ENCODE measurements around the gene BBLN.

The BBLN gene

DNA sequence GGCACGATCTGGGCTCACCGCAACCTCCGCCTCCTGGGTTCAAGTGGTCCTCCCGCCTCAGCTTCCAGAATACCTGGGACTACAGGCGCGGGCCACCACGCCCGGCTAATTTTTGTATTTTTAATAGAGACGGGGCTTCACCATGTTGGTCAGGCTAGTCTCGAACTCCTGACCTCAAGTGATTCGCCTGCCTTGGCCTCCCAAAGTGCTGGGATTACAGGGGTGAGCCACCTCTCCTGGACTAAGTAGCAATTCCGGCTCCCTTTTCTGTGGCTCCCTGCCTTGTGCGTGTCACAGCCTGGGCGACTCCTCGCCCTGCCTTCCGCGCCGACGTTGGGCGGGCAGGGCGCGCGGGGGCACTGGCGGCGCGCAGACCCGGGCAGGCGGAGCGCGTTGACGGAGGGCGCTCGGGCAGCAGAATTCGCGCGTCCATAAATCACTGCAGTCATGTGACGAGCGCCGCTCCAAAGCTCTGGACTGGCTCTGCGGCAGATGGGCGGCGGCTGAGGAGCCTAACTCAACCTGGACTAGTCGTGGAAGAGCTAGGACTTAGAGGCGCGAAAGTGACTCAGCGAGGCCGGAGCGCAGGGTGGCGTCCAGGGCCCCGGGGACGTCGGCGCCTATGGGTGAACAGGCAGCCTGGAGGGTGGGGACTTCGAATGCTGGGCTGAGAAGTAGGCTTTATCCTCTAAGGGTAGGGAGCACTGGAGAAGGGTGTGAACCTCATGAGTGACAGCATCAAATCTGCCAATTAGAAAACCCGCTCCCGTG, 32.7 kb downstream of the BBLN start:
- DNase-seq: peak; percentile 87

GRCh38 chr9:128193469-128194096, 33.5 kb downstream of the BBLN start:
- no peak for DNase-seq

- no peak for DNase-seq
These were observed 41.6 kb downstream of the BBLN start for GRCh38 chr9:128201441-128202369.

DNA sequence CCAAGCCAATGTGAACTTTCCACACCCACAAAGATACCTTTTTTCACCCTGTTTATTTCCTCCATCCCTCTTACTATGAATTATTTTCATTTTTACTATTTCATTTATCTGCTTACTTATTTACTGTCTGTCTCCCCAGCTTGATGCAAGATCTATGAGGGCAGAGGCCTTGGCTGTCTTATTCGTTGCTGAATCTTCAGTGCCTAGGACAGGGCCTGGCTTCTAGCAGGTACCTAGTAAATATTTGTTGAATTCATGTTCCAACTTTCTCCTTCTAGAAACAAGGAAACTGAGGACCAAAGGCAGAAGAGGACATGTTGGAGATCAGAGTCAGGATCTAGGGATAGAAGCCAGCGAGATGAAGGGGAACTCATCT, 42.6 kb downstream of the BBLN start:
- no peak for DNase-seq

DNA sequence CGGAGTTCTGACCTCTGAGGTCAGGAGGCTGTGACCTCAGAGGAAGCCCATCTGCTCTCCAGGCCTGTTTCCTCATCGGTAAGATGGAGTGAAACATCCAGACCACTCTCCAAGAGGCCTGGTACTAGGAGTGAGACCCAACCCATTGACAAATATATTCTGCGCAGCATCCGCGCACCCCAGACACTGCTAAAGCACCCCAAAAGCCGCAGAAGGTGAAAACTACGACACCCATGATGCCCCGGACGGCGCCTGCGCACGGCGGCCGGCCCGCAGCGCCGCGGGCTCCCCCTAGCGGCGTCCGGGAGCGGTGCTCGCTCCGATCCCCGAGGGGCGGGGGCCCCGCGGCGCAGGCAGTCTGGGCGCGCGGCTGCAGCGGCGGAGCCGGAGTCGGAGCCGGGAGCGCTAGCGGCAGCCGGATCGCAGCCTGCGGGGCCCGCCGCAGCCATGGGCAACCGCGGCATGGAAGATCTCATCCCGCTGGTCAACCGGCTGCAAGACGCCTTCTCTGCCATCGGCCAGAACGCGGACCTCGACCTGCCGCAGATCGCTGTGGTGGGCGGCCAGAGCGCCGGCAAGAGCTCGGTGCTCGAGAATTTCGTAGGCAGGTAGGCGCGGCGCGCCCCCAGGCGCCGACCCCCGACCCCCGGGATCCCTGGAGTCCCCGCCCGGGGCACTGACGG, 43.1 kb downstream of the BBLN start, which contains the start of gene DNM1:
Gene DNM1 (plus strand): TSS at position 356 of the 683 bp plus-strand sequence. CDS start 92 bp downstream, at position 448.
- DNase-seq: peak; percentile 87

DNA sequence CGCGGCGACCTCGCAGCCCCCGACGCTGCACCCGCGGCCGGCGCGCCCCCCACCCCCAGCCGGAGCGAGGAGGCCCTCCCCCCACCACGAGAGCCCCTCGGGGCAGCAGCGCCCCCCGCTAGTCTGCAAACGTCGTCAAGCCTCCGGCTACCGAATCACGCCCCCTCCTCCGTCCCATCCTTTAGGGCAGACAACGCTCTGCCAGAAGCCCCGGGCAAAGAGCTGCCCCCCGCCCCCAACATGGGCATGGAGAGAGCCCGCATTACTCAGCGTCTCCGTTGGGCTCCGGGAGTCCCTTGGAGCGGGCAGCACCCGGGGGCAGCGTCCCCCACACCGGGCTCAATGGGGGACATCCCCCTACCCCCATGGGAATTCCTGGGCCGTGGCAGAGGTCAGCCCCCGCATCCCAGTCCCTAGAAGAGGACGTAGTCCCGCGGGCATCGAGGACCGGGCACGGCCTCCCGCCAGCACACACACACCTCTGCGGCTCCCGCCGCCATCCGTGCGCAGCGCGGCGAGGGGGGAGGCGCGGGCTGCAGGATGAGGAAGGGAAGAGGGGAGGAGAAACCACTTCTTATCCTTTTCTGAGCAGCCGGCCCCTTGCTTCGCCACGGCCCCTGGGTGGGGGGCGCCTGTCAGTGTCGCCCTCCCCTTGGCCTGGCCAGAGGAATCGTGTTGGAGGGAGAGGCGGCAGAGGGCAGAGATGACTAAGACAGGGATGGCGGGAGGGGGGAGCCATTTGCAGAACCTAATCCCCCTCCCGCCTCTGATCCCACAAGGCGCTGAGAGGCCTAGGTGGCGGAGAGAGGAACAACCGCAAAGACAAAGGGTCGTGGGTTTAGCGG, 43.9 kb downstream of the BBLN start:
- DNase-seq: peak; percentile 89

- no peak for DNase-seq
These were observed 44.8 kb downstream of the BBLN start for GRCh38 chr9:128204858-128205257.

GRCh38 chr9:128205296-128205944, 45.4 kb downstream of the BBLN start:
- no peak for DNase-seq

- DNase-seq: no peak
These were observed 46.4 kb downstream of the BBLN start for GRCh38 chr9:128206484-128206883.

GRCh38 chr9:128206916-128207910, 47.1 kb downstream of the BBLN start:
- DNase-seq: no peak

- DNase-seq: no peak
These were observed 48.3 kb downstream of the BBLN start for GRCh38 chr9:128208386-128208785.

DNA sequence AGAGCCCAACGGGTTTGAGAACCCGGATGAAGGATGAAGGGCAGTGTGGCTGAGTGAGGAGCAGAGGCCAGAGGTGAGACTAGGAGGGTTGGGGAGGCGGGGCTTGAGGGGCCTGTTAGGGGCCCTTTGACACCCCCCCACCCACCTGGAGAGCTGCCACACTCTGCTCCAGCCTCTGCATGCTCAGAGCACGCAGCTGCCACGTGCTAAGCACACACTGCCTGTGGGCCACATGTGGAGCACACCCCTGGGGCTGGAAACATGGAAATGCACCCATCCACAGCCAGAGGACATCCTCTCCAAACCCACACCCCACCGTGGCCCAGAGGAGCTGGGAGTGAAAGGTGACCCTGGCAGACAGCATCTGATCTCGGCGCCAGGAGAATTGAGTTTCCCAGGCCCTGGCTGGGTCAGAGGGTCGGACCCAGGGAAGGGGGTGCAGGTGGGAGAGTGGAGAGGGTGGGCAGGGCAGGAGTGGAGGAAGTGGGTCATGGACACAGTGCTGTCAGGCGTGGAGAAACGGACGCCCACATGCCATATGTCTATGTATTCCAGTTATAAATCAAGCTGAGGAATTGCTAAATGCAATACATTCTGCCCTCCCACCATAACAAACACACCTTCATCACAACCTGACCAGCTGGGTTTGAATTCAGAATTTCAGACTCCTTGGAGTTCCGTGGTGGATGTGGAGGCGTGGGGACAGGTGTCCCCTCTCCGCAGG, 49.0 kb downstream of the BBLN start:
- no peak for DNase-seq

DNA sequence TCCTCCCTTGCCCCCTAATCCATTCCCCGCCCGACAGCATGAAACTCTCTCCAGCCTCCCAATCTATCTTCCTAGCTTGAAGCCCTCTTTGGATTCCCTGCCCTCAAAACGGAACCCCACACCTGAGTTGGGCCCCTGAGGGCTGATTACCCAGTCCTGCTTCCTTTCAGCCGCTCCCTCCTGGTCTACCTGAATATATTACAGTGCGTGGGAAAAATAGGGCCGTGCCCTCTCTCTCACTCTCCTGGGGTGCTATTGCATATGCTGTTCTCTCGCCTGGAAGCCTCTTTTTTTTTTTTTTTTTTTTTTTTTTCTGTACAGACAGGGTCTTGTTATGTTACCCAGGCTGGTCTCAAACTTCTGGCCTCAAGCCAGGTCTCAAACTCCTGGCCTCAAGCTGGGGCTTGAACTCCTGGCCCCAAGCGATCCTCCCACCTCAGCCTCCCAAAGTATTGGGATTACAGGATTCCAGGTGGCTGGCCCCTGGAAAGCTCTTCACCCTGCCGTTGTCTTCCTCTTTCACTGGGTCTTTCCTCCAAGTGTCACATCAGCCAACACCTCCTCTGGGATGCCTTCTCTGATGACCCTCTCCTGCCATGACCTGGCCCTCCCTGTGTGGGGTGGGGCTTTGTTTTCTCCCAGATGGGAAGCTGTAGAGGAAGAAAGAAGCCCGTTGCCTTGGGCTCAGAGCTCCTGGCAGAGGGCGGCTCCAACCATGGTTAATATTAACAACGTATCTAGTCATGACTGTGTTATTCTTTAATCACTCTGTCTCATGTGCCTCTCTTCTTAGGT, 51.3 kb downstream of the BBLN start:
- no peak for DNase-seq

GRCh38 chr9:128211981-128212281, 51.9 kb downstream of the BBLN start:
- no peak for DNase-seq
